ENCODE measurements around the gene DIAPH3.
"Not testable (repeated sequence)": the region's sequence is repeated elsewhere in the genome, so short reads cannot be mapped to it uniquely, and the experiment has no call there.

DIAPH3 gene

DNA sequence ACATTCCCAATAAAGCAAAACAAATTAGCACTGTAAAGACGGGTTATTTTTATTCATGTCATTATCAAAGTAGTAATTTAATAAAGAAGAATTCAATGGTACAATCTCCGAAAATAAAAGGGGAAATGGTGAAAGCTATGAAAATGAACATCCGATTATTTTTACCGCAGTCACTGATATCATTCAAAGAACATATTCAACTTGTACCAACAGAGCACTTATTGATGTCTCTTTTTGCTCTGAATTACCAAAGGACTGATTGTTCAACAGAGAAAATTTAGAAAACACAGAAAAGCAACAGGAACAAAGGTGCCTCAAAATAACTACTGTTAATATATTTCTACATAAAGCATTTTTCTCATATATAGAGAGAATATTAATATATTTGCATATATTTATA, 119.4 kb downstream of the DIAPH3 start:
- H3K27ac ChIP-seq = no peak overlapping the region
- no peak for TF ChIP-seq ZFX (IDR thresholded peaks at IDR 0.05; ENCODE audit: borderline replicate concordance)
- TF ChIP-seq, protein P1, sequence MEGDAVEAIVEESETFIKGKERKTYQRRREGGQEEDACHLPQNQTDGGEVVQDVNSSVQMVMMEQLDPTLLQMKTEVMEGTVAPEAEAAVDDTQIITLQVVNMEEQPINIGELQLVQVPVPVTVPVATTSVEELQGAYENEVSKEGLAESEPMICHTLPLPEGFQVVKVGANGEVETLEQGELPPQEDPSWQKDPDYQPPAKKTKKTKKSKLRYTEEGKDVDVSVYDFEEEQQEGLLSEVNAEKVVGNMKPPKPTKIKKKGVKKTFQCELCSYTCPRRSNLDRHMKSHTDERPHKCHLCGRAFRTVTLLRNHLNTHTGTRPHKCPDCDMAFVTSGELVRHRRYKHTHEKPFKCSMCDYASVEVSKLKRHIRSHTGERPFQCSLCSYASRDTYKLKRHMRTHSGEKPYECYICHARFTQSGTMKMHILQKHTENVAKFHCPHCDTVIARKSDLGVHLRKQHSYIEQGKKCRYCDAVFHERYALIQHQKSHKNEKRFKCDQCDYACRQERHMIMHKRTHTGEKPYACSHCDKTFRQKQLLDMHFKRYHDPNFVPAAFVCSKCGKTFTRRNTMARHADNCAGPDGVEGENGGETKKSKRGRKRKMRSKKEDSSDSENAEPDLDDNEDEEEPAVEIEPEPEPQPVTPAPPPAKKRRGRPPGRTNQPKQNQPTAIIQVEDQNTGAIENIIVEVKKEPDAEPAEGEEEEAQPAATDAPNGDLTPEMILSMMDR (IDR thresholded peaks at IDR 0.05) = no peak

DNA sequence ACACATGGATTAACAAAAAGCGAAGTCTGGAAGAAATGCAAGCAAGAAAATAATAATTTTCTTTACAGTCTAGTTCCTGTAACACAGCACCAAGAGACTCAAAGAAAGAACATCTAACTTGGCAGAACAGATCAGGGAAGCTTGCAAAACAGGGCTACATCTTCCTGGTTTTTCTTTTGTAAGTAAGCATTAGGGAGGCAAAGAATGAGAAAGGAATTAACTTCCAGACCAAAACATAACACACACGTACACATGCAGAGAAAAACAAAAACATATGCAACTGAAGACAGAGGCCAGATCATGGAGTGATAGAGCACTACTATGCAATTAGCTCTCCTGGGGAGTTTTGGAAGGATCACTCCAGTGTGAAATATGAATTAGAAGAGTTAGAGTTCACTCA, 120.5 kb downstream of the DIAPH3 start:
- no peak overlapping the region for H3K27ac ChIP-seq

DNA sequence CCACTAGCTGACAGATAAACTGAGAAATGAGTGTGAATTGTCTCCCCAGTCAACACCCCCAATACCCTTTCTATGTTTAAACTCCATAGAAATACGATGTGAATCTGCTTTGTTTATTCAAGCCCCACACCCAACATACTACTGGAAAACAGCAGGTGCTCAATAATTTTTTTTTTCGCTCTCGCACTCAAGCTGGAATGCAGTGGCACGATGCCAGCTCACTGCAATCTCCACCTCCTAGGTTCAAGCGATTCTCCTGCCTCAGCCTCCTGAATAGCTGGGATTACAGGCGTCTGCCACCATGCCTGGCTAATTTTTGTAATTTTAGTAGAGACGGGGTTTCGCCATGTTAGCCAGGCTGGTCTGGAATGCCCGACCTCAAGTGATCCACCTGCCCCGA, 123.1 kb downstream of the DIAPH3 start:
- not testable (repeated sequence) for H3K27ac ChIP-seq

More for the DNA sequence above, 120.5 kb downstream of the DIAPH3 start:
- no peak for TF ChIP-seq ZFX (IDR thresholded peaks at IDR 0.05; ENCODE audit: borderline replicate concordance)
- TF ChIP-seq, protein P1 (IDR thresholded peaks at IDR 0.05) = no peak

DNA sequence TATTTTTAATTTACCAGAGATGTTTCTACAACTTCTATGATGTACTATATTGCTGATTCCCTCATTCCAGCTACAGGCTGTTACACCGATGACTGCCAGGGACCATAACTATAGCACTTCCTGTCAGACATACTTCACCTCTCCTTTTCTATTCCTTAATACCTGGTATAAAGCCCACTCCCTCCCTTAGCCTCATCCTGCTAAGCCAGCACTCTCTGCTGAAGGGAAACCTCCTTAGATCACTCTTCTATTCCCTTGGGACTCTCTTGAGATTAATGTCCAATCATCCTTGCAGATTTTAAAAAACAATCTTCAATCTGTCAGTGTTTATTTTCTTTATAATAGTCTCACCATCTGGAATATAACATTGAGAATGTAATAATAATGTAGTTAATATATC, 127.9 kb downstream of the DIAPH3 start:
- no peak overlapping the region for H3K27ac ChIP-seq
- TF ChIP-seq ZFX (IDR thresholded peaks at IDR 0.05; ENCODE audit: borderline replicate concordance) = no peak
- TF ChIP-seq, protein P1 (IDR thresholded peaks at IDR 0.05) = no peak

DNA sequence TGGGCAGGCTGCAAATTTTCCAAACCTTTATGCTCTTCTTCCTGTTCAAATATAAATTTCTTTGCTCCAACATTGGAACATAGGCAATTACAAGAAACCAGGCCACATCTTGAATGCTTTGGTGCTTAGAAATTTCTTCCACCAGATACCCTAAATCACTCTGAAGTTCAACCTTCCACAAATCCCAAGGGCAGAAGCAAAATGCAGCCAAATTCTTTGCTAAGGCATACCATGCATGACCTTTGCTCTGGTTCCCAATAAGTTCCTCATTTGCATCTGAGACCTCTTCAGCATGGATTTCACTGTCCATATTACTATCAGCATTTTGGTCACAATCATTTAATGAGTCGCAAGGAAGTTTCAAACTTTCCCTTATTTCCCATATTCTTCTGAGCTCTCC, 130.9 kb downstream of the DIAPH3 start:
- TF ChIP-seq ZFX (IDR thresholded peaks at IDR 0.05; ENCODE audit: borderline replicate concordance) = no peak
- TF ChIP-seq, protein P1 (IDR thresholded peaks at IDR 0.05) = no peak
- no peak overlapping the region for H3K27ac ChIP-seq

DNA sequence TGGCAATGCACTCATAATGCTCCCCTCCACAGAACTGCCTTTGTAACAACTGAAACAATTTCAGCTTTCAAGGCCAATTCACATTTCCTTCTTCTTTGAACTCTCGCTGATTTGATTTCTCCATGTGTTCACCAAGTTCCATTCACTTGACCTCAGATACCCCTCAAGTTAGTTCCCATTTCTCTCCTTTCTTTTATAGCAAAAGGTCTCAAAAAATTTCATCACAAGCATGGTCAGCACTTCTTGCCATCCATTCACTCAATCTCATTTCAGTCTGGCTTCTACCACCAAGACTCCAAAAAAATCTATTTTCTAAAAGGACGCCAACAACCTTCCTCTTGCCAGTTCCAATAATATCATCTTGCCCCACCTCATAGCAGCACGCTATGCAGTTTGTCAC, 135.7 kb downstream of the DIAPH3 start:
- TF ChIP-seq, protein P1 (IDR thresholded peaks at IDR 0.05) = no peak
- no peak overlapping the region for H3K27ac ChIP-seq

DNA sequence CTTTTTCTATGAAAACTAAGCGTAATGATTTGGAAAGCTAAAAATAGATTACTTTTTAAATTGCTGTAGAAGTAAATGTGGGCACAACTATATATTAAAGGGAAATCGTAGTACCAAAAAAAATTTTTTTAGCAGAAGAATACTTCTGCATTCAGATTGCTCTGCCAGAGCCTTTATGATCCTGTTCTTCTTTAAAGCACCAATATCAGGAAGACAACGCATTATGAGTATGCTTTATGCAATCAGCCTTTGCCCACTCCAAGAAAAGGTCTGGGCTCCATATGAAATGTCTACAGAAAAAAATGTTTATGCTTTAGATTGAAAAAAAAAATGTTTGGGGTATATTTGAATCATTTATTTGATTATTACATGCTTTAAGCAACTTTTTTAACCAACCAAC, 137.4 kb downstream of the DIAPH3 start:
- no peak for TF ChIP-seq ZFX (IDR thresholded peaks at IDR 0.05; ENCODE audit: borderline replicate concordance)
- TF ChIP-seq, protein P1 (IDR thresholded peaks at IDR 0.05) = no peak
- H3K27ac ChIP-seq = no peak overlapping the region

DNA sequence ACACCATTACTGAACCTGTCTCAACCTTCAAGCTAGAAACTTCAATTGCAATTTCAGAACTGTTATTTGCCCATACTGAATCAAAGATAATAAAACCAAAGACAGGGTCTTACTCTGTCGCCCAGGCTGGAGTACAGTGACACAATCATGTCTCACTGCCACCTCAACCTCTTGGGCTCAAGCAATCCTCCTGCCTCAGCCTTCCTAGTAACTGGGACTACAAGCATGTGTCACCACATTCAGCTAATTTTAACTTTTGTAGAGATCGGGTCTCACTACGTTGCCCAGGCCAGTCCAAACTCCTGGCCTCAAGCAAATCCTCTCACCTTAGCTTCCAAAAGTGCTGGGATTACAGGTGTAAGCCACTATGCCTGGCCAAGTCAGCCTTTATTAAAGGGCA, 143.4 kb downstream of the DIAPH3 start:
- no peak overlapping the region for H3K27ac ChIP-seq

More for the DNA sequence above, 143.4 kb downstream of the DIAPH3 start:
- no peak for TF ChIP-seq ZFX (IDR thresholded peaks at IDR 0.05; ENCODE audit: borderline replicate concordance)
- TF ChIP-seq, protein P1 (IDR thresholded peaks at IDR 0.05) = no peak

Data from 22Rv1 (cell line).